GM18520 (cell line): ENCODE data around the gene RBM39.
"Not testable (repeated sequence)": the region's sequence is repeated elsewhere in the genome, so short reads cannot be mapped to it uniquely, and the experiment has no call there.

Source experiments
- ATAC-seq: cut with Tn5 transposase; IDR thresholded peaks from one replicate; pipeline ENCODE4 v1.9.1; 2021; ENCODE audit not compliant: unreplicated experiment

RBM39 gene

DNA sequence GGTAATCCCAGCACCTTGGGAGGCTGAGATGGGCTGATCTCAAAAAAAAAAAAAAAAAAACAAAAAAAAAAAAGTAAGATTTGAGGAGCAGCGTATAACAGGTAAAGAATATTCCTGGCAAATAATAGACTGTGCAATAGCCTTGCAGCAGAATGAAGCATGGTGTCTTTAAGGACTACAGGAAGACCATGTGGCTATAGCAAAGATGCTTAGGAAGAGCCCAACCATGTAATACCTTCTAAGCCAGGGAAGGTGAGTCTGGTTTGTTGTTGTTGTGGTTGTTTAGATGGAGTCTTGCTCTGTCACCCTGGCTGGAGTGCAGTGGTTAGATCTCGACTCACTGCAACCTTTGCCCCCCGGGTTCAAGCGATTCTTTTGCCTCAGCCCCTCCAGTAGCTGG lies 14.3 kb upstream of the RBM39 start:
- no peak for ATAC-seq

DNA sequence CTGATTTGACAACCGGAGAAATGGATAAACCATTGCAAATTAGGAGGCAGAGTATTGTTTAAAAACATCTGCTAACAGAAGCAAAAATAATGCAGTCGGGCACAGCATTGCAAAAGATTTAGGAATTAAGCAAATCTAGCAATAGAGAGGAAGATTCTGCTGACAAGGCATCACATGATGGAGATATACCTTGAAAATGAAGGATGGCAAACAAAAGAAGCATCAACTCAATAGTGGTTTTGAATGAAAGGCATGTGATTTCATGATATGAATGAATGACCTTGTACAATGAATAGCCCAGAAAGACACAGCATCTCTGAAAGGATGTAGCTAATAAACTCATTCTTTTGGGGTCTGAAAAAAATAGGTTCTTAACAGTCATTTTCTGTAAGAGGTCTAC lies 8.6 kb upstream of the RBM39 start:
- ATAC-seq, result no peak

DNA sequence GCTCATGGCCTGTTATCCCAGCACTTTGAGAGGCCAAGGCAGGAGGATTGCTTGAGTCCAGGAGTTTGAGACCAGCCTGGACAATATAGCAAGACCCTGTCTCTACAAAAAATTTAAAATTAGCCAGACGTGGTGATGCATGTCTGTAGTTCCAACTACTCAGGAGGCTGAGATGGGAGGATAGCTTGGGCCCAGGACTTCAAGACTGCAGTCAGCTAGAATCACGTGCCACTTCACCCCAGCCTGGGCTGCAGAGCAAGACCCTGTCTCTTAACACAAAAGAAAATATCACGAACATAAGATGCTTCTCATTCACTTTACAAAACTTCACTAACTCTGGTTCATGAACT lies 2.4 kb upstream of the RBM39 start:
- ATAC-seq, result not testable (repeated sequence)

DNA sequence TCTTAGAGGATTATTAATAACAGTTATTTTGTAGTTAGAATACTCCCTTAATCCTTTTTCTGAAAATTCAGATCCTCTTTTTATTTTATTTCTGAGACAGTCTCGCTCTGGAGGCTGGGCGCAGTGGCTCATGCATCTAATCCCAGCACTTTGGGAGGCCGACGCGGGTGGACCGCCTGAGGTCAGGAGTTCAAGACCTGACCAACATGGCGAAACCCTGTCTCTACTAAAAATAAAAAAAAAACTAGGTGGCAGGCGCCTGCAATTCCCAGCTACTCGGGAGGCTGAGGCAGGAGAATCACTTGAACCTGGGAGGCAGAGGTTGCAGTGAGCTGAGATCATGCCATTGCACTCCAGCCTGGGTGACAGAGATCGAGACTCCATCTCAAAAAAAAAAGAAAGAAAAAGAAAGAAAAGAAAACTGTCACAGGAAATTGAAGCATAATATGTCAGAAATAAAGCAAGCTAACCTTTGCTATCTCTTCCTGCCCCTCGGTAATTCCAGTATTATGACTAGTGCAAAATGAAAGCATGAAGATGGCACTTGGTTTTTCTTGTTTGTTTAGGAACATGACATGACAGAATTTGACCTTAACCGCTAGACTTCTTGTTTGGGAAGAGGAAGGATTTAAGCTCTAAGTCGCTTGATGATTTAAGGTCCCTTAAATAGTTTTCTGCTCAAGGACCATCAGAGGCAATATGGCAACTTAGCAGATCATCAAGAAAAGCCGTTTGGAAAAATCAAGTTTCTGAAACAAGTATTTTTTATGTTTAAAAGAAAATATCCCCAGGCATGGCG lies 1.8 kb upstream of the RBM39 start:
- no peak for ATAC-seq

DNA sequence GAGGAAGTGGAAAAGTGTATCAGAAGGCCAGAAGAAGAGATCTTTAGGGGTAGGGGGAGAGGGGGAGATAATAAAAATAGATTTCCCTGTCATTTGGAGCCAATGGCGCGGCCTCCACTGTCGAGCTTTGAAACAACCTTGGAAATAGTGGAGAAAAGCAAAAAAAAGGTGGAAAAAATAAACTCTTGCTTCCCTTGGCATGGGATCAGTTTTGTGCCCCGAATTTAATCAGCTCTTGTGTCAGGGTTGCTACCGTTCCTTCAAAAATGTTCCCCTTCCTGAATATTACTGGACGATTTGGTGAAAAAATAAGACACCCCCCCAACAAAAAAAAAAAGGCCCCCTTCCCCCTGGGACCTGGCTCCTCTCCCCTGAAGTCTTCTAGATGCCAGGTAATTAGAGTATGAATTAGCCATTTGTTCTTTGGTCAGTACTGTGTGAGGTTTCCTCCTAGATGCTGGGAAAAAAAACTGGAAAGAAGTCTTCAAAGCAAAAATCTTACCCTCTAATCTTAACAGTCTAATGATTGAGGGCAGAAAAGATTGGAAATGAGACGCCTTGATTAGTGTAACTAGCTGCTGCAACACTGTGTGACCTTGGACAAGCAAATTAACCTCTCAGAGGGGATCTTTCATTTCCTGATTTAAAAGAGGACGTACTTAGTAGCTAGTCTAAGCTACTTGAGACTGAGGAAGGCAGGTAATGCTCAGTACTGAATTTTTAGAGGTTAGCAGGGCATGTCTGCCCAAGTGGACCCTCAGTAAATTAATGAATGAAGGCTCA lies 872 bp upstream of the RBM39 start:
- ATAC-seq, result no peak

DNA sequence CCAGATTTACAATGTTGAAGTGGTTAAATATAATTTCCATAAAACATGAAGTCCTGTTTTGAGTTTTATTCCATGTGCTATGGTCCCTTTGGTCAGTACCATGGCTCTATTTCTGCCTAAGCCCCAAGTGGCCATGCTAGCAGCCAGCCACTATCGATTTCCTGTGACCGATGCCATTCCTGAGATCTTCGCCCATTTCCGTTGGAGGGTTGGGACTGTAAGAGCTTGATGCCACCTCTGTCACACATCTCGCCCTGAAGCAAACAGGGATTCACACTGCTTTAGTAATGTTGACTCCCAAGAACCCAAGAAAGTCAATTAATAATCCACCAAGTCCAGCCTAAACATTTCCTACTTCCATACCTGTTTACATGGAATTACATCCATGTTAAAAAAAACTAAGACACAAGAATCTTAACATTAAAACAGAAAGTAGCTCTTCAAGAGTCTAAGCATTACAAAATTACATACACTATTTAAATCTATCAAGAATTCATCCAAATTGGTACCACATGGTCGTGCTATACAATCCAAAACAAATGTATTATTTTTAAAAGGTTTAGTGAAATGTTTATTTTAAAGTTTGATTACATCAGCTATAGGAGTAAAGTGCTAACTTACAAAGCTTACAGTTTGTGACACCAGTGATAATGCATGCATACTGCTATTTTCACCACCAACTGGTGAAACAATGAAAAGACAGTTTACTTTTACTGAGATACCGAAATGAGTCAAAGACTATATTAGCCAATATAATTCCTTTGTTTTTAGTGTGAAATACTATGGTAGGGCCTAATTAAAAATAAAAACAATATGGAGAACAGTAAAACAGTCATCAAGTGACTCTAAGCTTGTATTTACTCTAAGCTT lies 2.5 kb downstream of the RBM39 start:
- no peak for ATAC-seq

DNA sequence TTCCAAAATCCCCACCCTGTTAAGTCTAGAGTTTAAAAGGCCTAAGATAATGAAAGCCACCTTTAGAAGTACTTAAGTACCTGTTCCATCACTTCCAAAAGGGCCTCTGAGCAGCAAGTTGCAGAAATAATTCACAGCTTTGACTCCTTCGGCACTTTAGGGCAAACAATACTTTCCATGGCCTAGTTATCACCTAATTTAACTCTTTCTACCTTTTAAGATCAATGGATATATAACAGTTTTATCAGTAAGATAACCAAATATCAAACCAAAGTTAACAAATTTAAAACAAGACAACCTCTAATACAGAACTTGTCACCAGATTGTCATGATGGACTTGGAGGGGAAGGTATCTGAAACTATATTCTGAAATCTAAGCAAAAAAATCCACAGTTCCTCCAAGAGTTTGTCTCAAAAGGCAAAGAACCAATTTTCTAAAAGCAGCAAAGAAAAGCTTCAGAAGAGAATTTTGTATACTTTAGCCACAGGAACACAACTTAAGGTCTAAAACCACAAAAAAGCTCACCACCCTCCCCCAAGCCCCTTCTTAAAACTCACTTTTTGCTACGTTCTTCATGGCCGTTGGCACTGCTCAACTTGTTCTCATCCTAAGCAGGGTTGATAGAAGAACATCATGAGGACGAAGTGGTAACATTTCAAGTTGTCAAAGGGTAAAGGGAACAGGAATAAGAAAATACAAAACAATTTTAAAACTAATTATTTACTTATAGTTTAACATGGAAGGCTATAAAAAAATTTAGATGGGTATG lies 3.5 kb downstream of the RBM39 start:
- no peak for ATAC-seq

DNA sequence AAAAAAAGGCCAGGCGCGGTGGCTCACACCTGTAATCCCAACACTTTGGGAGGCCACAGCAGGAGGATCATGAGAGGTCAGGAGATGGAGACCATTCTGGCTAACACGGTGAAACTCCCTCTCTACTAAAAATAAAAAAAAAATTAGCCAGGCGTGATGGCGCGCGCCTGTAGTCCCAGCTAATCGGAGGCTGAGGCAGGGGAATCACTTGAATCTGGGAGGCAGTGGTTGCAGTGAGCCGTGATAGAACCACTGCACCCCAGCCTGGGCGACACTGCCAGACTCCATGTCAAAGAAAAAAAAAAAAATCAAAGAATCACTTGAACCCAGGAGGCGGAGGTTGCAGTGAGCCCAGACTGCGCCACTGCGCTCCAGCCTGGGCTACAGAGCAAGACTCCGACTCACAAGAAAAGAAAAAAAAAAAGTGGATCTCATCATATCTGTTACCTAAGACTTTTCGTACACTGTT lies 4.2 kb downstream of the RBM39 start:
- ATAC-seq, result no peak

DNA sequence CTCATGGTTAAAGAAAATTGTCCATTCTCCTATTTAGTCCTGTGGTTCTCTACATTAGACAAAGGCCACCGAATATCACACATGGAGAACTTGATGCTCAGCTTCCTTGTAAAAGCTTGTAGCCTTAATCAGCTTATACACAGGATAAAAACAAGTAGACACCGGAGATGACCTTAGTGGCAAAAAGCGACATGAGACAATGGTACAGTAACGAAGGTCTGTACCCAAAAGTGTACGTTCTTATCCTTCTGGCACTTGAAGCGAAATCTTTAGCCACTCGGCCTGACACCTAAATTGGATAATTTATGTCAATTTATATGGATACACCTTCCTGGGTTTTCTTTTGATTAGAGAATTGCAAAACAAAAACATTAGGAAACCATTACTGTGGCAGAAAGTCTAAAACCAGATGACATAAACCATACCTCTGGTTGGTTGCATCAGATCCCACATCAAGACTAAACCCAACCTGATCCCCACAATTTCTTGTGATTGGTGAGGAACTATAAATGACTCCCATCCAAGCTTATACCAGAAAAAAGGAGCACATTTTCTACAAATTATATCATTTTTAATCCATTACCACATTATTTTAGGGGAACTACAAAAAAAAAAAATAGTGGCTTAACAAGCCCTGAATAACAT lies 6.1 kb downstream of the RBM39 start:
- ATAC-seq, result no peak

DNA sequence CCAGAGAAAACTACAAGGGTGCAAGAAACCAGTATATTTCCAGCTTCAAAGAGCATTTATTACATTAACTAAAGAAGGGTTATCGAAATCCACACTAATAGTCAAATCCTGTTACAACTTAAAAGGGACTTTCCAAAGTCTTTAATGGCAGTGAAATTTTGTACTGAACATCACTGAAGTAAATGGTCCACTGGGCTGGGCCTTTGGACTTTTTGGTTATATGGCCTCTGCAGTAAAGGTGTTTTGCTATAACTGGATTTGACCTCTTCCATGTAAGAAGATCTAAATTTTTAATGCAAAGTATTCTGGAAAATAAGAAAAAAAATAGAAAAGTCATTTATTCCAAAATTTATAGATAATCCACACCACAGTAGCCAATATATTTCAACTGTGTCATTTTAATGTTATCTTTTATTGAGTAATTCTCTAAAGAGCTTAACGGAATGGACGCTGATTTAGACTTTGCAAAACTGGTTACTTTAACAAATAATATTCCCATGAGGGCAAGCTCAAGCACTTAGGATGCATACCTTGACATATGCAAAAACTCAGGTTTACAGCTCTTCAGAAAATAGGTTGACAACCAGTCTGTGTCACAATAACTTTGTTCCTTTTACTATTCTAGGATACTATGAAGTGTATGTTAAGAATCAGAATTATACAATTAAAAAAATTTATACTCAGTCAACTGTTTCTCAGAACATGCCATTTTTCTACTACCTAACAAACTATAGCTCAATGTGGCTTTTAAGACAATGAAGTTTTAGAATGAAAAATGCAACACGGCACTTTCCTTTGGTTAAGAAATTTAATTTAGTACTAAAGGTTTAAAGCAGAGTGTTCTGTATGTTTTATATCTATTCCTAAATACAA lies 7.0 kb downstream of the RBM39 start:
- no peak for ATAC-seq

DNA sequence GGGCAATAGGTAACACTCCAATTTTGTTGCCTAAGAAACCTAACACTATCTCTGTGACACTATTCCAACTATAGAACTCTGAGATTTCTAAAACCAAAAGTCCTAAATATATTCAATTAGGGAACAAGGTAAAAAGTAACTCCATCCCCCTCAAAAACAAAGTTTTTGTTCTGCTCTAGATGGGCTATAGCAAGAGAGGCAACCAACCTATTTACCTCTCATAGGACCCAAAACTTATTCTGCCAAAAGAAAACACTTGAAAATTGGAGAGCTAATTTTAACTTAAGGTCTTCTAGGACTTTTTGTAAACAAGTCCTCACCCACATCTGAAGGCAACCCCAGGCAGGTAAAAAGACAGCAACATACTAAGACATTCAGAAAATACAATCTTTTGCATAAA lies 7.7 kb downstream of the RBM39 start:
- ATAC-seq, result no peak

DNA sequence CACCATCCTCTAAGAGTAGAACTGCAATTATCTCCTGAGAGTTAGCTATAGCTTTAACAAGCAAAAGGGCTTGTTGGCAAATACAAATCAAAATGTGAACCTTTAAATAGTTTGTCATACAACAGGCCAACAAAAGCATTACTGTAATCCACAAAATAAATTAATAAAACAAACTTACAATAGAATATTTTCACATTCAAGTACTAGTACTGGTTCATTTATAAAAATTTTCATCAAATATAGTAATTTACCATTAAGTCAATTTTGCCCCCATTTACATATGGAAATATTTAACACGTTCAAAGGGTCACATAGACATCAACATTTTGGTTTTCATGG lies 9.4 kb downstream of the RBM39 start:
- no peak for ATAC-seq

DNA sequence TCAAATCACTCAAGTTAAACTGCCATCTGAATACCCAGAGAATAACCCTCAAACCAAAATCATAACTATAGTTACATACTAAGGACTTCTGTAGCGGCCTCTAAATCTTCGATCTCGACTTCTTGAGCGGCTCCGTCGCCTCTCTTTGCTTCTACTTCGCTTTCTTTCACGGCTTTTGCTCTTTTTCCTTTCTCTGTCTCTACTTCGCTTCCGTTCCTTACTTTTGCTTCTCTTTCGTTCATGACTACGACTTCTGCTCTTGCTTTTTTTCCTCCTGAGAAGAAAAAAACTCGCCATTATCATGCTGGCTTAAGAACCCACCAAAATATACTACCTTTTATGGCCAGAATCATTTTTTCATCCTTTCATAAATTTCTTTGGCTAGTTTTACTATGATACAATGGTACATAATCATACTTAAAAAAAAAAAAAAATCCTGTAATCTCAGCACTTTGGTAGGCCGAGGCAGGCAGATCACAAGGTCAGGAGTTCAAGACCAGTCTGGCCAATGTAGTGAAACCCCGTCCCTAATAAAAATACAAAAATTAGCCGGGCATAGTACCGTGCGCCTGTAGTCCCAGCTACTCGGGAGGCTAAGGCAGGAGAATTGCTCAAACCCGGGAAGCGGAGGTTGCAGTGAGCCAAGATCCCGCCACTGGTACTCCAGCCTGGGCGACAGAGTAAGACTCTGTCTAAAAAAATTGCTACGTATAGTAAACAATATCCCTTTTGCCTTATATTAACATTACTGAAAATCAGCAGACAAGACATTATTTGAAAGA lies 10.0 kb downstream of the RBM39 start:
- ATAC-seq, result no peak

DNA sequence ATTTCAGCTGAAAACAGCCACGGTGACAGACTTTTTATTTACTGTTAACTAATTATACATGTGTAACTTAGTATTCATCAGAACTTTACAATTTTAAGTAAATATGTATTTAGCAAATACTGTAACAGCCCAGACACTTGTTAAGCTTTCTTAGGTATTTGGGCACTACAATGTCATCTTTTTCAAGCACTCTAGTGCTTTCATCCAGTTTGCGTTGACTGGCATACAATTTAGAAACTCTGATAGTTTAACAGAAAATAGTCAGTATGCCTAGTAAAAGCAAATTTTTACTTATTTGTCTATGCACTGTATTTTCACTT lies 10.6 kb downstream of the RBM39 start:
- no peak for ATAC-seq

DNA sequence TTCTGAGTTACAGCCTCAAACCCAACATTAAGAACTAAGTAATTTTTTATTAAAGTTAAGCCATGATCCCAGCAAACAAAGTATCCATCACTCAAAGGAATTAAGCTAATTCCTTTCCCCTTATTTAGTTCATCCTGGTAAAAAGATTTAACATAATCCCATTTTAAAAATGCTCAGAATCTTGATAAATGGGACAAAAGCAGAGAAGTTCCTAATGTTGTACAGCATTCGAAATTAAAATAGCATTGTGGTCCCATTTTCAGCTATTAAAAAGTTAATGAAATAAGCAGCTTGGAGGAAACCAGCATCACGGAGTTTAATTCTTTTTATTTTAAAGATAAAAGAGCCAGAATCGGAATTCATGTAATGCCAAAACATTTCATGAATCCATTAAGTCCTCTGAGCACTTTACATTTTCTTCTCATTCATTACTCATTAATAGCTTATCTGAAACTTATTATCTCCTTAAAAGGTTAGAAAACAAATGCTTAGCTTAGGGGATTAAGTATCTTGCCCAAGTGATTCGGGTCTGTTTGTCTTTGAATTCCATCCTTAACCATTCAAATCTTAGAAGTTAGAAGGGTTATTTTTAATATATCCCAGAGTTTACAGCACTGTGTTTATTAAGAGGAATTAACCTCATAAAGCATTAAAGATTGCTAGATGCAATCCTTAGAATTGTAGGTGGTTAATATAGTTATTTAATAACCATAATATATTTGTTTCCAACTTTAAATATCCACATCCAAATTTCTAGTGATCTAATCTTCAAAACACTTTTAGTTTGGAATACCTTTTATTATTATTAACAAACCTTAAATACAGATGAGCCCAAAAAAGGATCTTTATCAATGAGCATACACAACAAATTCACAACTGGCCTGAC lies 11.2 kb downstream of the RBM39 start:
- ATAC-seq, result no peak

DNA sequence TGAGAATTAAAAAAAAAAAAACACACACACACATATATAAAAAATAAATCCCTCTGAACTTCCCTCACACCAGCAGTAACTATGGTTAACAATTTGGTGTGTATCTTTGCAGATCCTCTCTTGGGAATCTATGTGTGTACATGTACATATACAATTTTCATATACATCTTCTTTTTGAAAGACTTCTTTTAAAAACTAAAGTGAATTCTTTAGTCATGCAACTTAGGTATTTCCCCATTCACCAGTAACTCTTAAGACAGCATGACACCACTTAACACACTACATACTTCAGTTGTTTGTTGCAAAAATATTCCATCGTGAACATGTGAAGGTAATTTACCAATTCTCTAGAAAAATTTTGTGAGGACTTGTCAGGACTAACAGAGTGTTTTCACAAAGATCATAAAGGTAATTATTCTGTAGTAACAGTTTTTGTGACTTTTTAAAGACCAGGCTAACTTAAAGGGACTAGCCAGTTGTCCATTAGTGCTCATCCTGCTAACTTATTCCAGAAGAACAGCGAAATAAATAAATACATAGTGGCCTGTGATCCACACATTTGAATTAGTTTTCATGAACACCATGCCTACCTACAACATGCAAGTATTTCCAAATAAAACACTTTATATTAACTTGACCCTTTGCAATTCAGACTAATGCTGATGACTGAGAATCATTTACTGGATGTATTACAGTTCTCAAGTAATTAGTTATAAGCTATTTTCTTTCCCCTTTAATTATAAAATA lies 12.1 kb downstream of the RBM39 start:
- no peak for ATAC-seq

DNA sequence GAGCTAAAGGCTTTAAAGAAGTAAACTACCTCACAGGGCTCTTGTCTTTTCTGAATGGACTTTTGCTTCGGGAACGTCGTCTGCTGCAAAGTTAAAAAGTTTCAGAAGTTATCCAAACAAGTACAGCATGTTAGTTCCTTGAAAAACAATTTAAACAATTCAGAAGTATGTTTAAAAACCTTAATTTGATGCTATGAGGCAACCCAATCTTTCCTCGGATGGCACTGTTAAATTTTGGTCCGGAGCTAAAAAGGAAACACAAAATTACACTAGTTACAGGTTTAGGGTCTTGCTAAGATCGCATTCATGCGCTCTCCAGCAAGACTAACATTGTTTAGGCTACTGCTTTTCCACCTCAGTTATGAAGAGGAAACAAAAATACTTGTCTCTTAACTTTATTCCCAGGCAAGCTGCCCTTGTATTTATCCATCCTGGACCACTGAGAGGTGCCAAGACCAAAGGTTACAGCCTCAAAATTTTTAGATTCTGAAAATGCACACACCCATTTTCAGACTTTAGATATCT lies 12.7 kb downstream of the RBM39 start:
- ATAC-seq, result no peak
